Kidney epithelial cell (primary cell): ENCODE results near the gene PTPN3. TPM values are rescaled to one million over a fixed set of nuclear protein-coding genes. Genes with fewer than 3 reads are reported as not detected.

Experiments used
- DNase-seq: peaks from one replicate; pipeline ENCODE4 v3.0.0-alpha.2; 2010; ENCODE audit warnings: low read depth
- H3K27me3 ChIP-seq: 2 replicates; pipeline ENCODE4 v1.6.0; 2011; ENCODE audit warnings: low read length; ENCODE audit not compliant: control insufficient read depth, insufficient read depth
- H3K36me3 ChIP-seq: 2 replicates; pipeline ENCODE4 v1.5.1; 2011; ENCODE audit warnings: low read length; ENCODE audit not compliant: control insufficient read depth, insufficient read depth
- H3K4me3 ChIP-seq: 2 replicates; pipeline ENCODE4 v1.5.1; 2011; ENCODE audit warnings: low read depth, mild to moderate bottlenecking, control low read depth, low read length
- CTCF ChIP-seq: IDR thresholded peaks from 2 replicates; pipeline ENCODE4 v1.5.1; 2011; ENCODE audit warnings: mild to moderate bottlenecking, moderate library complexity, low read length, control low read depth, inconsistent platforms; ENCODE audit not compliant: insufficient read depth, poor library complexity, severe bottlenecking
- total RNA-seq: library from RNA; depleted of rRNA; stranded (reverse); fragments of >200 nt; gene quantifications from 2 replicates; pipeline ENCODE4 v1.2.3, GENCODE V29; 2015

PTPN3 gene
- total RNA-seq, 1 donor from 2014 or later = 33.6 TPM

DNA sequence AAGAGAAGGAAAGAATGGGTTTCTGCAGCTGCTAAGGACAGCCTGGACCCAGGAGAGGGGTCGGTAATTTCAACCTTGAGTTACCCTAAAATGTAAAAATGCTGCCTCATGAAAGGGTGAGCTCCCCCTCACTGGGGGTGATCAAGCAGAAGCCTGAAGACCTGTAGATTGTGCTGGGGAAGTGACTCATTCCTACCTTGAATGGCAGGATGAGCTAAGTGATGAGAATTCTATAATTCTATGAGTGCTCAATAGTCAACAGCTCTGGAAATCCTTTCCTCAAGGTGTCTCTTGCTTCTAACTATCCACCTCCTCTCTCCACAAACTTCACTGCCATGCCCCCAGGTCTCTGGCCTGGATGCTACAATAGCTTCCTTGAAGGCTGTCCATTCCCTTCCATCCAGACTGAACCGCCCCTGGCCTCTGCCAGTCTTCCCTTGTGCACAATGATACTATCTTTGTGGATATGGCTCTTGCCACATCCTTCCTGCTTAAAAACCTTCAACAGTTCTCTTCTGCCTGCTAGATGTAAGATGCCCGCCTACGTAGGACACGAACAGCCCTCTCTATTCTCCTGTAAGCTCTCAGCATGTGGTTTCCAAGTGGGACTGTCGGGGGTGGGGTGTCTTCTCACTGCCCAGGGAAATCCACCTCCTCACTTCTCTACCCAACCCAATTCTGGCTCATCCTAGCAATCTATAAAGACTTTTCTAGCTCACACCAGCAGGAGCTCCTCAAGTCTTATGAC, 50.6 kb downstream of the PTPN3 start:
- Histone ChIP-seq H3K27me3 (no peaks in the 10 kb centered on the region), H3K36me3 (peaks cover 3% of the 10 kb centered on the region), H3K4me3 (no peak overlapping the region)
- no peak for DNase-seq
- no peak for TF ChIP-seq CTCF

GRCh38 chr9:109444771-109445320, 53.3 kb downstream of the PTPN3 start:
- no peak for DNase-seq
- peaks cover 3% of the 10 kb centered on the region for H3K36me3 ChIP-seq
- no peaks in the 10 kb centered on the region for H3K27me3 ChIP-seq
- no peak for TF ChIP-seq CTCF
- no peak overlapping the region for H3K4me3 ChIP-seq

GRCh38 chr9:109442716-109443115, 55.4 kb downstream of the PTPN3 start:
- Histone ChIP-seq H3K4me3 (no peak overlapping the region), H3K27me3 (no peaks in the 10 kb centered on the region), H3K36me3 (peaks cover 3% of the 10 kb centered on the region)
- TF ChIP-seq CTCF = no peak
- no peak for DNase-seq

DNA sequence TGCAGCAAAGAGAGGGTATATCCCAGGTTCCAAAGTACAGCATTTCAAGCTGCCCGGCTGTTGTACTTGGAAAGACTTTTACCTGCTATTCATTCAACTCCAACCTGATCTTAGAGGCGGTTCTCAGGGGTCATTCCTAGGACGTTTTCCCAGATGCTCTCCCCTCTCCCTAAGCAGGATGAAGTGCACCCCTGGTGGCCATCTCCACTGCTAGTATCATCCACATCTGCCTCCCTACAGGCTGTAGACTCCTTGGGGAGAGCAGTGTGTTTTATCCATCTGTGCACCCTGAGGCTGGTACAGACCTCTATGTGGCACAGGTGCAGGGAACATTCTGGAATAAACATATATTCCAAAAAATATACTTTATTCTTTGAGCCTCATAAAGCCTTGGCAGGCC, 56.8 kb downstream of the PTPN3 start:
- peaks cover 3% of the 10 kb centered on the region for H3K36me3 ChIP-seq
- H3K4me3 ChIP-seq = no peak overlapping the region
- no peaks in the 10 kb centered on the region for H3K27me3 ChIP-seq
- TF ChIP-seq CTCF = peak; percentile 34
- no peak for DNase-seq

DNA sequence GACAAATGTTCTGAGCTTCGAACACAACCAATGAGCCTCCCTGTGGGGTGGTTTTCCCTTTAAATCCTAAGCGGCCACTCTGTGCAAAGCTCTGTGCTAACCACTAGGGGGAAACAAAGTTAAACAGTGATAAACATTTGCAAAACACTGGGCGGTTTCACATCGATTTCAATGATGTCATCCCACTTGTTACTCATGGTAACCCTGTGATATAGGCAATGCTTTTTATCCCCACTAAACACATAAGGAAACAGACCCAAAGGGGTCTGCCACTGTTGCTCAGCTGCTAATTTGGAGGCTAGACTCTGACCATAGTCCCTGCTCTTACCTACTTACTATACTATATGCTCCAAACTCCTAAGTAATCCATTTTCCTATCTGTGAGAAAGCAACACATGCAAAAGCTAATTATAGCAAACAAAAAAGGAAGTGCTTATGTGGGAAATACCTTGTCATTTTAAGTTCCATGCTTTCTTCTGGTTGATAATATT, 57.3 kb downstream of the PTPN3 start:
- peak; percentile 80 for DNase-seq
- H3K4me3 ChIP-seq = no peak overlapping the region
- peaks cover 2% of the 10 kb centered on the region for H3K36me3 ChIP-seq
- peak; percentile 78 for TF ChIP-seq CTCF
- H3K27me3 ChIP-seq = no peaks in the 10 kb centered on the region
